WERI-Rb-1 (cell line): ENCODE measurements around the gene NACC2.

Source experiments
- DNase-seq: peaks from one replicate; pipeline ENCODE4 v3.0.0-alpha.2; 2020
- H3K27ac ChIP-seq: fragments of 250-450 bp; sonication (Bioruptor Pico); 2 replicates; pipeline ENCODE4 v1.5.1; 2020; ENCODE audit warnings: mild to moderate bottlenecking, moderate library complexity
- H3K27me3 ChIP-seq: fragments of 250-450 bp; sonication (Bioruptor Pico); 2 replicates; pipeline ENCODE4 v1.5.1; 2021; ENCODE audit warnings: mild to moderate bottlenecking, low read depth, moderate library complexity; ENCODE audit not compliant: insufficient read depth, severe bottlenecking
- H3K36me3 ChIP-seq: fragments of 250-450 bp; sonication (Bioruptor Pico); 2 replicates; pipeline ENCODE4 v1.5.1; 2020; ENCODE audit warnings: mild to moderate bottlenecking, moderate library complexity
- H3K4me3 ChIP-seq: 2 replicates; pipeline ENCODE4 v1.5.1; 2011; ENCODE audit warnings: low read depth, mild to moderate bottlenecking, control low read depth, low read length
- H3K9me3 ChIP-seq: fragments of 250-450 bp; sonication (Bioruptor Pico); 2 replicates; pipeline ENCODE4 v1.5.1; 2021; ENCODE audit warnings: mild to moderate bottlenecking, moderate library complexity; ENCODE audit not compliant: severe bottlenecking
- CTCF ChIP-seq: IDR thresholded peaks from 2 replicates; pipeline ENCODE4 v1.5.1; 2011; ENCODE audit warnings: low read depth, mild to moderate bottlenecking, control low read depth, inconsistent platforms, low read length

NACC2 gene

GRCh38 chr9:136095070-136096058 is at the start of gene NACC2:
Gene NACC2, minus strand, starts transcription at chr9:136095289. Its CDS starts 44,768 bp downstream, at chr9:136050521.
- Histone ChIP-seq H3K4me3 (peak within 1 kb of the TSS; percentile 53), H3K27me3 (no peaks in the 10 kb centered on the region), H3K27ac (peak within 1 kb of the TSS; percentile 39), H3K36me3 (no peaks in the 10 kb centered on the region; the same call in 1 of the 2 replicates), H3K9me3 (no peaks in the 10 kb centered on the region)
- peak; percentile 61 for DNase-seq
- TF ChIP-seq CTCF: no peak

- no peaks in the 10 kb centered on the region for H3K27me3 ChIP-seq
- peak overlapping the region; percentile 24; the same call in 1 of the 2 replicates for H3K27ac ChIP-seq
- DNase-seq: no peak
- no peaks in the 10 kb centered on the region for H3K9me3 ChIP-seq
- TF ChIP-seq CTCF: no peak
- H3K36me3 ChIP-seq: no peaks in the 10 kb centered on the region
- no peak overlapping the region for H3K4me3 ChIP-seq
Measured at GRCh38 chr9:136144450-136144849, 49.4 kb upstream of the NACC2 start.

GRCh38 chr9:136143215-136144001 is 48.3 kb upstream of the NACC2 start:
- peak; percentile 89 for DNase-seq
- Histone ChIP-seq H3K36me3 (no peaks in the 10 kb centered on the region), H3K27ac (peak overlapping the region; percentile 68), H3K4me3 (no peak overlapping the region), H3K27me3 (no peaks in the 10 kb centered on the region), H3K9me3 (no peaks in the 10 kb centered on the region)
- peak; percentile 84 for TF ChIP-seq CTCF

GRCh38 chr9:136142859-136143214 is 47.7 kb upstream of the NACC2 start:
- no peak for TF ChIP-seq CTCF
- no peak for DNase-seq
- Histone ChIP-seq H3K27ac (peak overlapping the region; percentile 68), H3K4me3 (no peak overlapping the region), H3K36me3 (no peaks in the 10 kb centered on the region), H3K27me3 (no peaks in the 10 kb centered on the region), H3K9me3 (no peaks in the 10 kb centered on the region)

GRCh38 chr9:136142414-136142796 is 47.3 kb upstream of the NACC2 start:
- no peak for TF ChIP-seq CTCF

More at GRCh38 chr9:136142414-136142796, 47.3 kb upstream of the NACC2 start:
- Histone ChIP-seq H3K9me3 (no peaks in the 10 kb centered on the region), H3K36me3 (no peaks in the 10 kb centered on the region), H3K27me3 (no peaks in the 10 kb centered on the region), H3K4me3 (no peak overlapping the region), H3K27ac (peak overlapping the region; percentile 24; the same call in 1 of the 2 replicates)
- DNase-seq: no peak
